Gastrocnemius medialis (tissue), 4 donors: ENCODE measurements around the gene B3GAT1.

Experiments
- POLR2A ChIP-seq, 2 donors: fragments of 450-650 bp; IDR thresholded peaks; one replicate each; pipeline ENCODE4 v1.6.1; 2017; ENCODE audit warnings: antibody characterized with exemption in 2 of 2, mild to moderate bottlenecking in 2 of 2, moderate library complexity in 2 of 2
- TF ChIP-seq, protein P1 (sequence below), 5 experiments: fragments of 450-650 bp in 3 of 5; fragments of 200-600 bp in 2 of 5; sonication (generic) in 2 of 5; IDR thresholded peaks in 4 of 5; conservative IDR thresholded peaks in 1 of 5; 1 replicate in 4 of 5; 2 replicates in 1 of 5; pipeline ENCODE4 v1.5.1; 2016 to 2019; ENCODE audit warnings: antibody characterized with exemption in 5 of 5, mild to moderate bottlenecking in 3 of 5, moderate library complexity in 3 of 5

DNA sequence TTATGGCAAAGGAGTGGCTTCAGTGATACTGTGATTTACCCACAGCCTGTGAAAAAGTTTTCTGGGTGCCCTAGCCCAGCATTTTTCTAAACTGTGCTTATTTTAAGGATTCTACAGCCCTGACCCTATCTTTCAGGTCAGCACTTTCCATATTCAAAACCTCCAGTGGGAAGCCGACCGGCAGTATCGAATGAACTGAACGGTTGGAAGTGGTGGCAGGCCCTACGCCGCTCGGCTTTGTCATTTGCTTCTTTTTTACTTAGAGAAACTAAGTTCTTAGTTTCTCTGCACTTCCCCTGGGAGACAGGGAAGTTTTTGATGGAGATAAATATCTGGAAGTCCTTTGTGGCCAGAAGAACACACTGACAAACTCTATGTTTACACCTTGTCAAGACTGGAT is 79.3 kb downstream of the B3GAT1 start:
- TF ChIP-seq, protein P1, sequence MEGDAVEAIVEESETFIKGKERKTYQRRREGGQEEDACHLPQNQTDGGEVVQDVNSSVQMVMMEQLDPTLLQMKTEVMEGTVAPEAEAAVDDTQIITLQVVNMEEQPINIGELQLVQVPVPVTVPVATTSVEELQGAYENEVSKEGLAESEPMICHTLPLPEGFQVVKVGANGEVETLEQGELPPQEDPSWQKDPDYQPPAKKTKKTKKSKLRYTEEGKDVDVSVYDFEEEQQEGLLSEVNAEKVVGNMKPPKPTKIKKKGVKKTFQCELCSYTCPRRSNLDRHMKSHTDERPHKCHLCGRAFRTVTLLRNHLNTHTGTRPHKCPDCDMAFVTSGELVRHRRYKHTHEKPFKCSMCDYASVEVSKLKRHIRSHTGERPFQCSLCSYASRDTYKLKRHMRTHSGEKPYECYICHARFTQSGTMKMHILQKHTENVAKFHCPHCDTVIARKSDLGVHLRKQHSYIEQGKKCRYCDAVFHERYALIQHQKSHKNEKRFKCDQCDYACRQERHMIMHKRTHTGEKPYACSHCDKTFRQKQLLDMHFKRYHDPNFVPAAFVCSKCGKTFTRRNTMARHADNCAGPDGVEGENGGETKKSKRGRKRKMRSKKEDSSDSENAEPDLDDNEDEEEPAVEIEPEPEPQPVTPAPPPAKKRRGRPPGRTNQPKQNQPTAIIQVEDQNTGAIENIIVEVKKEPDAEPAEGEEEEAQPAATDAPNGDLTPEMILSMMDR (IDR thresholded peaks at IDR 0.05 in 4 of 5, conservative IDR thresholded peaks at IDR 0.05 in 1 of 5) = no peak
- no peak for TF ChIP-seq POLR2A (IDR thresholded peaks at IDR 0.05)
